Prostate gland (tissue), 2 donors: ENCODE measurements around the gene KCNQ1. TPM values are rescaled to one million over a fixed set of nuclear protein-coding genes. Genes with fewer than 3 reads are reported as not detected.

Source experiments
- DNase-seq: peaks from one replicate; pipeline ENCODE4 v3.0.0-alpha.2; 2019; ENCODE audit warnings: low spot score
- H3K27ac ChIP-seq, 2 donors: fragments of 200-600 bp; sonication (generic); 2 replicates each; pipeline ENCODE4 v1.5.1; 2017 to 2019
- H3K27me3 ChIP-seq: fragments of 200-600 bp; sonication (generic); replicated peaks from 2 replicates; pipeline ENCODE4 v1.5.1; 2019; ENCODE audit not compliant: insufficient read depth
- H3K36me3 ChIP-seq, 2 donors: fragments of 200-600 bp; sonication (generic); 1 replicate in 1 of 2; 2 replicates in 1 of 2; pipeline versions ENCODE4 v1.5.1 to v1.8.1; 2017 to 2019
- H3K4me1 ChIP-seq: fragments of 200-600 bp; sonication (generic); replicated peaks from 2 replicates; pipeline ENCODE4 v1.5.1; 2019
- H3K4me3 ChIP-seq, 2 donors: fragments of 200-600 bp; sonication (generic); 2 replicates each; pipeline ENCODE4 v1.5.1; 2017 to 2019
- H3K9me3 ChIP-seq: fragments of 200-600 bp; sonication (generic); 2 replicates; pipeline ENCODE4 v1.5.1; 2017
- CTCF ChIP-seq, 4 experiments: fragments of 200-600 bp in 2 of 4; fragments of 450-650 bp in 2 of 4; sonication (generic) in 2 of 4; IDR thresholded peaks; 1 replicate in 3 of 4; 2 replicates in 1 of 4; pipeline ENCODE4 v1.5.1; 2016 to 2019; ENCODE audit warnings: antibody characterized with exemption in 4 of 4, mild to moderate bottlenecking in 2 of 4, moderate library complexity in 2 of 4
- POLR2A ChIP-seq: fragments of 450-650 bp; IDR thresholded peaks from one replicate; pipeline ENCODE4 v1.6.1; 2016; ENCODE audit warnings: antibody characterized with exemption, mild to moderate bottlenecking
- POLR2AphosphoS5 ChIP-seq: sonication (generic); formaldehyde crosslinking; IDR thresholded peaks from one replicate; pipeline ENCODE4 v1.6.1; 2017; ENCODE audit warnings: antibody characterized with exemption
- WGBS: methylation state at CpG from one replicate; pipeline ENCODE4 v1.1.5; 2018; 5-methylcytosine and 5-hydroxymethylcytosine counted together
- intact Hi-C: fragments of 100-400 bp; cut with DNase I; formaldehyde crosslinking; loops from one replicate; pipeline ENCODE4 v1.14.2; 2022
- total RNA-seq, 2 donors: library from RNA; depleted of rRNA; stranded (reverse); fragments of >200 nt; gene quantifications; one replicate each; pipeline ENCODE4 v1.1.0, GENCODE V29; 2016

KCNQ1 gene
- total RNA-seq, 2 donors from 2014 or later: 10.0 to 33.8 TPM

DNA sequence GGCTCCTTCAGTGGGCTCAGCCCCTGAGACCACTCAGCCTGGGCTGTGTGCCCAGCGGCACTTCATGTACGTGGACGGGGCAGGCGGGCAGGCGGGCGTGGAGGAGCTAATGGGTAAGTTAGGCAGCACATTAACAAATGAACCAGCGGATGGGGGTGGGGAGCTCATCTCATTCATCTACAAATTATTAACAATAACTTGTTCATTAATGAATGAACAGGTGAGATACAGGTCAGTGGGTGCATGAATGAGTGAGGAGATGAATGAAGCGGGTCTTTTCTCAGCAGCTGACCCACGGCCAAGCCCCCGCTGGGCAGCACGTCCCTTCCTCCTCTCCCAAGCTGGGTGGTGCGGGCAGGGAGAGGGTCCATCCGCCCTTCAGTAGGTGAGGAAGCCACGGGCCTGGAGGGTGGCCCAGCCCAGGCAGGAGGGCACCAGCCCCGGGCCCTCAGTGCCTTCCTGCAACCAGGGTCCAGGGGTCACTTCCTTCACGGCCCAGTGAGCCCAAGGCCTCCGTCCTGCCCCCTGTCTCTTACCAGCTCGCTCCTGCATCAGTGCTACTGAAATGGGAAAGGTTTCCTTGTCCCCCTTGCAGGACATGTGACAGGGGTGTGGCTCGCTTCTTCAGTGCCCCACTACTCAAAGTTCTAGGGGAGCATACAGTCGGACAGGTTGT lies 315.5 kb downstream of the KCNQ1 start:
- no peaks in the 10 kb centered on the region for H3K27me3 ChIP-seq
- H3K27ac ChIP-seq: no peak overlapping the region
- TF ChIP-seq CTCF (IDR thresholded peaks at IDR 0.05) (no peak), POLR2AphosphoS5 (no peak), POLR2A (no peak)
- no peaks in the 10 kb centered on the region for H3K9me3 ChIP-seq
- 86% methylated on average over 19 of the region's 20 CpGs for WGBS
- H3K36me3 ChIP-seq: no peaks in the 10 kb centered on the region
- no peak overlapping the region for H3K4me3 ChIP-seq
- H3K4me1 ChIP-seq: no peaks in the 10 kb centered on the region
- intact Hi-C loops: no loop called here
- DNase-seq: no peak

- H3K9me3 ChIP-seq: no peaks in the 10 kb centered on the region
- no peak overlapping the region for H3K27ac ChIP-seq
- WGBS: 96% methylated on average over 24 of the region's 33 CpGs
- TF ChIP-seq POLR2AphosphoS5: no peak
- no peak for TF ChIP-seq CTCF (IDR thresholded peaks at IDR 0.05)
- TF ChIP-seq POLR2A: no peak
- intact Hi-C loops: no loop called here
- H3K36me3 ChIP-seq: no peaks in the 10 kb centered on the region
- H3K4me3 ChIP-seq: no peak overlapping the region
- no peaks in the 10 kb centered on the region for H3K27me3 ChIP-seq
- H3K4me1 ChIP-seq: no peaks in the 10 kb centered on the region
- no peak for DNase-seq
Measured at GRCh38 chr11:2761131-2762030, 316.6 kb downstream of the KCNQ1 start.

DNA sequence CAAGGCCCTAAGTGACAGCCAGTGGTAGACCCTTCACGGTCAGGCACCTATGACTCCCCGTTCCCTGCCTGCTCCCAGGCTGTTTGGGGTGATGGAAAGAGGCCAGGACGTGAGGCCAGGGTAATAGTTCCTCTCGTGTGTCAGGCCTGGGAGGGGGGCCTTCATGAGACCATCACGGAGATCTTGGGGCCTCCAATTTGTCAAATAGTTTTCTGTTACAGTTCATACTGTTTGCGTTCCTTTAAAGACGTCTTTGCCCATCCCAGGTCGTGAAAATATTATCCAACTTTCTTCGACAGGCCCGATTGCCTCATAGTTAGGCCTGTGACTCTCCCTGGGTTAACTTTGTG lies 317.2 kb downstream of the KCNQ1 start:
- Histone ChIP-seq H3K9me3 (no peaks in the 10 kb centered on the region), H3K4me1 (no peaks in the 10 kb centered on the region), H3K27me3 (no peaks in the 10 kb centered on the region), H3K27ac (no peak overlapping the region), H3K4me3 (no peak overlapping the region), H3K36me3 (no peaks in the 10 kb centered on the region)
- no peak for DNase-seq
- 85% methylated on average over 8 of the region's 10 CpGs for WGBS
- intact Hi-C loops: no loop called here
- TF ChIP-seq CTCF (IDR thresholded peaks at IDR 0.05) (no peak), POLR2AphosphoS5 (no peak), POLR2A (no peak)

DNA sequence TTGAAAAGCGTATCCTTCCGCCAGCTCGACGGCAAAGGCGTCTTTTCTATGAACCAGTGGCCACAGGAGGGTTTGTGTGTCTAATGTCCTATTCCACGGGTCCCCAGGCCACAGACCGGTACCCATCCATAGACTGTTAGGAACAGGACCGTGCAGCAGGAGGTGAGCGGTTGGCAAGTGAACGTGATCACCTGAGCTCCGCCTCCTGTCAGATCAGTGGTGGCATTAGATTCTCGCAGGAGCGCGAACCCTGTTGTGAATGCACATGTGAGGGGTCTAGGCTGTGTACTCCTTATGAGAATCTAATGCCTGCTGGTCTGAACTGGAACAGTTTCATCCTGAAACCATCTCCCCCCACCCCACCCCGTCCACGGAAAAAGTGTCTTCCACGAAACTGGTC lies 317.6 kb downstream of the KCNQ1 start:
- no peak for DNase-seq
- no peak for TF ChIP-seq POLR2A
- no peak for TF ChIP-seq POLR2AphosphoS5
- TF ChIP-seq CTCF (IDR thresholded peaks at IDR 0.05): no peak
- WGBS: 92% methylated on average over 17 of the region's 17 CpGs
- intact Hi-C loops: no loop called here
- H3K36me3 ChIP-seq: no peaks in the 10 kb centered on the region
- no peaks in the 10 kb centered on the region for H3K9me3 ChIP-seq
- H3K4me1 ChIP-seq: no peaks in the 10 kb centered on the region
- no peak overlapping the region for H3K4me3 ChIP-seq
- H3K27ac ChIP-seq: no peak overlapping the region
- H3K27me3 ChIP-seq: no peaks in the 10 kb centered on the region

- Histone ChIP-seq H3K27ac (no peak overlapping the region), H3K4me3 (no peak overlapping the region), H3K9me3 (no peaks in the 10 kb centered on the region), H3K4me1 (no peaks in the 10 kb centered on the region), H3K36me3 (no peaks in the 10 kb centered on the region), H3K27me3 (no peaks in the 10 kb centered on the region)
- no peak for DNase-seq
- WGBS: 64% methylated on average over 4 of the region's 4 CpGs
- intact Hi-C loops: no loop called here
- TF ChIP-seq POLR2AphosphoS5: no peak
- TF ChIP-seq CTCF (IDR thresholded peaks at IDR 0.05): no peak
- no peak for TF ChIP-seq POLR2A
Measured at GRCh38 chr11:2763984-2764383, 319.2 kb downstream of the KCNQ1 start.
